ENCODE data around the gene RHBDF1. TPM values are rescaled to one million over a fixed set of nuclear protein-coding genes. Genes with fewer than 3 reads are reported as not detected.

Gene RHBDF1
- total RNA-seq, 1 experiment from 2014 or later: 5.8 TPM

DNA sequence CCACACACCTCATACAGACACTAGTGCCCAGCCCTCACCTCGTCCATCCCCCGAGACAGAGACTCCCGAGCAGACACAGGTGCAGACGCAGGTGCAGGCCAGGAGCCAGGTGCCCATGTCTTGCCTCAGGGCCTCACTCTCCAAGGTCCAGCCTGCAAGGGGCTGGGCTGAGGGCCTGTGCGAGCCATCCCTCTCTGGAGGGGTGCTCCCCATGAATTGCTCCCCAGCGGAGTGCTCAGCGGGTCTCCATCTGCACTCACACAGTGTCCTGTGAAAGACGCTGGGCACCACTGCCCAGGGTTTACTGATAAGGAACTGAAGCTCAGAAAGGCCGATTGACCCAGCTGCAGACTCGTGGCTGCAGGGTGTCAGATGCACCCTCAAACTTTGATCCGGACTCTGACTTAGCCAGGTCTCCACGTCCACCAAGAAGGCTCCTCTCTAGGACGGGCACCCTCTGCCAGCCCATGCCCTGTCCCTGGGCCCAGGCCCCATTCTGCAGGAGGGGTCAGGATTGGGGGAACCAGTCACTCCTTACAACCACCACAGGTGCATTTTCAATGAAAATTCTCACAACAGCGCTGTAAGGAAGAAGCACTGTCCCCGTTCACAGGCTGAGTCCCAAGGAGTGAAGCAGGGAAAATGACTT lies 36.0 kb downstream of the RHBDF1 start:
- no peaks in the 10 kb centered on the region for H3K9me3 ChIP-seq (ENCODE audit: low read depth, low read length, poor library complexity, severe bottlenecking)
- ChIA-PET CTCF (no interaction called here), POLR2A (ENCODE audit: low non-redundant PET) (no interaction called here)
- H3K27ac ChIP-seq (ENCODE audit: low read depth, low read length, poor library complexity, severe bottlenecking): no peak overlapping the region
- no peaks in the 10 kb centered on the region for H3K36me3 ChIP-seq (ENCODE audit: insufficient read depth, low read length, poor library complexity, severe bottlenecking)
- no peaks in the 10 kb centered on the region for H3K4me1 ChIP-seq (ENCODE audit: insufficient read depth, low read length, poor library complexity, severe bottlenecking)
- intact Hi-C loops (cut with micrococcal nuclease; ENCODE audit: unreplicated experiment): no loop called here
- TF ChIP-seq CTCF (conservative IDR thresholded peaks at IDR 0.05; ENCODE audit: low read depth, low read length) (no peak), EZH2 (IDR thresholded peaks at IDR 0.05; ENCODE audit: borderline replicate concordance, low read depth, low read length, poor library complexity, severe bottlenecking) (no peak)
- BruUV-seq (replicated peaks): no TSS peak
- H3K27me3 ChIP-seq (replicated peaks; ENCODE audit: insufficient read depth, low read depth, low read length, poor library complexity): no peaks in the 10 kb centered on the region
- no peak for DNase-seq (ENCODE audit: low spot score)
- no peak overlapping the region for H3K4me3 ChIP-seq (ENCODE audit: low read depth, low read length, poor library complexity, severe bottlenecking)

DNA sequence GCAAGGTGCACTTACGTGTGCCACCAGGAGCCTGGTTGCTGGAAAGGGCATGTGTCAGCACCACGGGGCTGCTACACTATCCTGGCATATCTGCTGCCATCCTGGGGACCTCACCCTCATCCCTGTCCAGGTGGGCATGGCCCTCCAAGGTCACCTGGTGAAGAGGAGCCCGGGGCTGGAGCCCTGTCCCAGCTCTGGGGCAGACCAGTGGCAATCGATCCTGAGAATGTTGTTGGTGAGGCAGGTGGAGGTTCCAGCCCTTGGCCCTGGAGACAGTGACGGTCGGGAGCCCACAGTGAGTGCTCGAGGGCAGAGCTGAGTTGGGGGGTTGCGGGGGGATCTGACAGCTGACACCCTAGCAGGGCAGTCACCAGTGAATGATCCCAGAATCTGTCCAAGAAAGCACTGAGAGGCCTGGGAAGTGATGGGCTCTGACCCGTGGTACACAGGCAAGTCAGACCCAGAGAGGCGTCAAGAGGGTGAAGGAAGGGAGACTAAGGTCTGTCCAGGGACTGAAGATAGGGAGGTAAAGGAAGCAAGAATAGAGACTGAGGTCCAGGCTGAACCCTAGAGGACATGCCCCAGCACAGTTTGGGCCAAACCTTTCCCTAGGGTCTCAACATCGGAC lies 36.6 kb downstream of the RHBDF1 start:
- TF ChIP-seq EZH2 (IDR thresholded peaks at IDR 0.05; ENCODE audit: borderline replicate concordance, low read depth, low read length, poor library complexity, severe bottlenecking) (no peak), CTCF (conservative IDR thresholded peaks at IDR 0.05; ENCODE audit: low read depth, low read length) (no peak)
- BruUV-seq (replicated peaks): no TSS peak
- intact Hi-C loops (cut with micrococcal nuclease; ENCODE audit: unreplicated experiment): no loop called here
- no peak overlapping the region for H3K4me3 ChIP-seq (ENCODE audit: low read depth, low read length, poor library complexity, severe bottlenecking)
- no peak overlapping the region for H3K27ac ChIP-seq (ENCODE audit: low read depth, low read length, poor library complexity, severe bottlenecking)
- ChIA-PET CTCF (no interaction called here), POLR2A (ENCODE audit: low non-redundant PET) (no interaction called here)
- no peaks in the 10 kb centered on the region for H3K4me1 ChIP-seq (ENCODE audit: insufficient read depth, low read length, poor library complexity, severe bottlenecking)
- no peaks in the 10 kb centered on the region for H3K36me3 ChIP-seq (ENCODE audit: insufficient read depth, low read length, poor library complexity, severe bottlenecking)
- no peaks in the 10 kb centered on the region for H3K9me3 ChIP-seq (ENCODE audit: low read depth, low read length, poor library complexity, severe bottlenecking)
- H3K27me3 ChIP-seq (replicated peaks; ENCODE audit: insufficient read depth, low read depth, low read length, poor library complexity): no peaks in the 10 kb centered on the region
- no peak for DNase-seq (ENCODE audit: low spot score)

- intact Hi-C loops (cut with micrococcal nuclease; ENCODE audit: unreplicated experiment): no loop called here
- ChIA-PET CTCF (no interaction called here), POLR2A (ENCODE audit: low non-redundant PET) (no interaction called here)
Observed at GRCh38 chr16:35011-35677, 37.3 kb downstream of the RHBDF1 start.

More at GRCh38 chr16:35011-35677, 37.3 kb downstream of the RHBDF1 start:
- Histone ChIP-seq H3K36me3 (ENCODE audit: insufficient read depth, low read length, poor library complexity, severe bottlenecking) (no peaks in the 10 kb centered on the region), H3K9me3 (ENCODE audit: low read depth, low read length, poor library complexity, severe bottlenecking) (no peaks in the 10 kb centered on the region), H3K27me3 (replicated peaks; ENCODE audit: insufficient read depth, low read depth, low read length, poor library complexity) (no peaks in the 10 kb centered on the region), H3K4me1 (ENCODE audit: insufficient read depth, low read length, poor library complexity, severe bottlenecking) (no peaks in the 10 kb centered on the region), H3K4me3 (ENCODE audit: low read depth, low read length, poor library complexity, severe bottlenecking) (no peak overlapping the region), H3K27ac (ENCODE audit: low read depth, low read length, poor library complexity, severe bottlenecking) (no peak overlapping the region)
- no peak for DNase-seq (ENCODE audit: low spot score)
- no TSS peak for BruUV-seq (replicated peaks)
- TF ChIP-seq CTCF (conservative IDR thresholded peaks at IDR 0.05; ENCODE audit: low read depth, low read length) (no peak), EZH2 (IDR thresholded peaks at IDR 0.05; ENCODE audit: borderline replicate concordance, low read depth, low read length, poor library complexity, severe bottlenecking) (no peak)
